Ureter (tissue), 1 donor: ENCODE results near the gene PIGK. TPM values are rescaled to one million over a fixed set of nuclear protein-coding genes. Genes with fewer than 3 reads are reported as not detected.

Source experiments
- DNase-seq: peaks from one replicate; pipeline ENCODE4 v3.0.0-alpha.2; 2020; ENCODE audit warnings: low spot score
- total RNA-seq: library from RNA; stranded (reverse); gene quantifications from one replicate; pipeline ENCODE4 v1.2.4, GENCODE V29; 2023
- donor health status: DM: yes; HTN: yes; CAD: no.

The PIGK gene
- total RNA-seq, 1 donor from 2014 or later, result 29.5 TPM

GRCh38 chr1:77096496-77097255 lies 122.6 kb downstream of the PIGK start:
- no peak for DNase-seq

- DNase-seq, result no peak
Measured at GRCh38 chr1:77095236-77095635, 124.0 kb downstream of the PIGK start.

GRCh38 chr1:77089756-77090155 lies 129.5 kb downstream of the PIGK start:
- no peak for DNase-seq

- DNase-seq, result no peak
Measured at GRCh38 chr1:77085109-77085508, 134.1 kb downstream of the PIGK start.

- DNase-seq, result no peak
Measured at GRCh38 chr1:77084457-77084856, 134.8 kb downstream of the PIGK start.

- DNase-seq, result no peak
Measured at GRCh38 chr1:77081834-77082233, 137.4 kb downstream of the PIGK start.

GRCh38 chr1:77076759-77077158 lies 142.5 kb downstream of the PIGK start:
- no peak for DNase-seq

- no peak for DNase-seq
Measured at GRCh38 chr1:77068013-77068412, 151.2 kb downstream of the PIGK start.

- DNase-seq, result no peak
Measured at GRCh38 chr1:77065693-77066342, 153.4 kb downstream of the PIGK start.

GRCh38 chr1:77064246-77064645 lies 155.0 kb downstream of the PIGK start:
- DNase-seq, result no peak

GRCh38 chr1:77063118-77063517 lies 156.1 kb downstream of the PIGK start:
- DNase-seq, result no peak

- DNase-seq, result no peak
Measured at GRCh38 chr1:77061162-77061561, 158.1 kb downstream of the PIGK start.

- DNase-seq, result no peak
Measured at GRCh38 chr1:77060000-77060399, 159.2 kb downstream of the PIGK start.

- DNase-seq, result no peak
Measured at GRCh38 chr1:77057994-77058585, 161.1 kb downstream of the PIGK start.

GRCh38 chr1:77056525-77056924 lies 162.7 kb downstream of the PIGK start:
- DNase-seq, result no peak

- DNase-seq, result no peak
Measured at GRCh38 chr1:77051425-77051824, 167.8 kb downstream of the PIGK start.

GRCh38 chr1:77048615-77049005 lies 170.6 kb downstream of the PIGK start:
- no peak for DNase-seq

GRCh38 chr1:77047978-77048614 lies 171.1 kb downstream of the PIGK start:
- DNase-seq, result no peak

- no peak for DNase-seq
Measured at GRCh38 chr1:77047575-77047974, 171.7 kb downstream of the PIGK start.

GRCh38 chr1:77044133-77044849 lies 174.9 kb downstream of the PIGK start:
- no peak for DNase-seq

- no peak for DNase-seq
Measured at GRCh38 chr1:77040826-77041225, 178.4 kb downstream of the PIGK start.

GRCh38 chr1:77039739-77040138 lies 179.5 kb downstream of the PIGK start:
- no peak for DNase-seq
